DOHH2 (cell line): ENCODE data around the gene CLEC10A.

Experiments used
- EZH2phosphoT487 ChIP-seq: fragments of 200-600 bp; sonication (generic); IDR thresholded peaks from 2 replicates; pipeline ENCODE4 v1.6.1; 2017; ENCODE audit warnings: borderline replicate concordance, mild to moderate bottlenecking, antibody characterized with exemption, low read length, moderate library complexity, mixed read lengths
- TF ChIP-seq, protein P1 (sequence below): fragments of 200-600 bp; sonication (generic); IDR thresholded peaks from one replicate; pipeline ENCODE4 v1.5.1; 2014; ENCODE audit warnings: antibody characterized with exemption, mild to moderate bottlenecking, low read depth, low read length; ENCODE audit not compliant: poor library complexity, severe bottlenecking

DNA sequence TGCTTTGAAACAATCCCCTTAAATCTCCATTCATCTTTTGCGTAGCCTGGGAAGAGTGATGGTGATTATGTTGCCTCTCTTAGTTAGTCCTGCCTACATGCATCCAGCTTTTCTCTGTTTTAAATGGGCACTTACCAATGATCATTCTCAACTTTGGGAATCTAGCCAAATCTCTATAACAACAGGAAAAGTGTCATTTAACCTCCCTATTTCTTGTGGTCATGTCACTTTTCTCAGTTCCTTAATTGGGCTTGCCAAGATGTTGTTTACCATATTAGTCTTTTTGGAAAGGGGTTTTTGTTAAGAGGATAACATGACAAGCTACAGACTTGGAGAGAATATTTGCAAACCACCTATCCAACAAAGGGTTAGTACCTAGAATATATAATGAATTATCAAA, 15.6 kb upstream of the CLEC10A start:
- TF ChIP-seq, protein P1, sequence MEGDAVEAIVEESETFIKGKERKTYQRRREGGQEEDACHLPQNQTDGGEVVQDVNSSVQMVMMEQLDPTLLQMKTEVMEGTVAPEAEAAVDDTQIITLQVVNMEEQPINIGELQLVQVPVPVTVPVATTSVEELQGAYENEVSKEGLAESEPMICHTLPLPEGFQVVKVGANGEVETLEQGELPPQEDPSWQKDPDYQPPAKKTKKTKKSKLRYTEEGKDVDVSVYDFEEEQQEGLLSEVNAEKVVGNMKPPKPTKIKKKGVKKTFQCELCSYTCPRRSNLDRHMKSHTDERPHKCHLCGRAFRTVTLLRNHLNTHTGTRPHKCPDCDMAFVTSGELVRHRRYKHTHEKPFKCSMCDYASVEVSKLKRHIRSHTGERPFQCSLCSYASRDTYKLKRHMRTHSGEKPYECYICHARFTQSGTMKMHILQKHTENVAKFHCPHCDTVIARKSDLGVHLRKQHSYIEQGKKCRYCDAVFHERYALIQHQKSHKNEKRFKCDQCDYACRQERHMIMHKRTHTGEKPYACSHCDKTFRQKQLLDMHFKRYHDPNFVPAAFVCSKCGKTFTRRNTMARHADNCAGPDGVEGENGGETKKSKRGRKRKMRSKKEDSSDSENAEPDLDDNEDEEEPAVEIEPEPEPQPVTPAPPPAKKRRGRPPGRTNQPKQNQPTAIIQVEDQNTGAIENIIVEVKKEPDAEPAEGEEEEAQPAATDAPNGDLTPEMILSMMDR, result no peak
- TF ChIP-seq EZH2phosphoT487, result no peak
